ENCODE data around the gene NPFFR2. TPM values are rescaled to one million over a fixed set of nuclear protein-coding genes. Genes with fewer than 3 reads are reported as not detected.
"Not testable (repeated sequence)": the region's sequence is repeated elsewhere in the genome, so short reads cannot be mapped to it uniquely, and the experiment has no call there.

The NPFFR2 gene
- total RNA-seq = not detected
- long read RNA-seq = 0 reads

GRCh38 chr4:72031868-72032608, at the start of gene NPFFR2:
Gene NPFFR2, plus strand, starts transcription at chr4:72032000. Its CDS starts 96,592 bp downstream, at chr4:72128592.
- DNase-seq (peak; percentile 24), ATAC-seq (peak in 1 of 2 donors; percentile 84)
- intact Hi-C loops (cut with DNase I) = no loop called here

DNA sequence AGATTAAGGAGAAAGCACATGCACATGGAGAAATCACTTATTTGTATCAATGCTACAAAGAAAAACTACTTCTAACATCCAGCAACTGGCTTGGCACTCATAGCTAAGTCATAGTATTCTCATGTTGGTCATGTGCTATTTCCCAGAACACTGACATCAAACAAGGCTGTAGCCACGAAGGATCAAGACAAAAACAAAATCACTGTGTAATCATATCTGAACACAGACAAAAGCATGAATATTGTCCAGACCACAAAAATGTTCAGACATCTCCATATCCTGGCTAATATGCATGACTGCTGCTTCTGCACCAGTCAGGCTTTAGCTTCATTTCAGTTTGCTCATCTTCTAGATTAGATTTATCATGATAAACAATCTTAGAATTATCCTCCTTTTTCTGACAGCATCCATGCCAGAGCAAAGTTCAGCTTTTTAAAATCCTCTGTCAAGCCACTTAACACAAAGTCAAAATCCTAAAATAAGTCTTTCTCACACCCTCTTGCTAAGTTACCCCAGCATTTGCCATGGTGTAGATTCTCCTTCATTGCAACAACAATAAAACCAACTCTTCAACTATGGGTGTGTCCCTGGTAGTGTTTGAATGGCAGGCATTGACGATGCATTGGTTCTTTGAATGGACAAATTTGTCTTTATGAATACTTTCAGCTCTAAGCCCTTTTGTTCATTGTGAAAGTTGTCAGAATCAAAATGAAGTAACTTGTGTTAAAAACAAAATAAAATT, 39.1 kb upstream of the NPFFR2 start:
- intact Hi-C loops (cut with DNase I) = no loop called here
- ATAC-seq (no peak), DNase-seq (no peak)

DNA sequence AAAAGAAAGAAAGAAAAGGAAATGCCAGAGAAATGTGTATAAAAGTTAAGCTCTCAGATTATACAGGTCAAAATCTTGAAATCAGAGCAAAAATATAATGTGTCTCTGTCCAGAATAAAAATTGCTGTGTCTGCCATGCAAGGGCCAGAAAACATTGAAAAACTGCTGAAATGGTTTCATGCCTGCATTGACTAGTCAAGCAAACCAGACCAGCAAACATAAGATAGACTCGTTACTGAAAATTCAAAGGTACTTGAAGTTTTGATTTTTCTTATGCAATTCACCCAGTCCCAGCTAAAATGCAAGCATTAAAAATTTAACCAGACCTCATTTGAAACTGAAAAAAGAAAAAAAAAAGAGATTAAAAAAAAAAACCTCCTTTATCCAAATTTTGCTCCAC, 37.2 kb upstream of the NPFFR2 start:
- no peak for DNase-seq
- ATAC-seq = no peak
- intact Hi-C loops (cut with DNase I) = no loop called here

DNA sequence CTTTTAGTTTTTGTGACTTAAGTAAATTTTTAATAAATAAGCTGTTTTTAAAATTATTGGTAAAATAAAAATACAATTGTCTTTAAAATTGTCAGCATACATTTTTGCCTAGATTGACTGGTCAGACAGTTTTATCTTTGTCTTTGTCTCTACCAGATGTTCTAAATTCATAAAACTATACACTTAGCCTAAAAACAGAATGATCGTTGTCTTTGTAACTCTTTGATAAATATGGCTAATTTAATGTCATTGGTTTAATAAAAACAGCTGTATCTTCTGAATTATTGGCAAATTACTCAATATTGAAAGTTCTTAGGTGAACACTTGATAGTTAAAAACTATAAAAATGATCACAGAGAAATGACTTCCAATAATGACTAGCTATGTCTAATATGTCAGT, 36.5 kb upstream of the NPFFR2 start:
- intact Hi-C loops (cut with DNase I) = no loop called here
- DNase-seq = no peak
- no peak for ATAC-seq

- ATAC-seq (peak in 1 of 2 donors; percentile 42), DNase-seq (no peak)
- intact Hi-C loops (cut with DNase I) = no loop called here
Observed at GRCh38 chr4:72006586-72006985, 25.2 kb upstream of the NPFFR2 start.

GRCh38 chr4:72011906-72012305, 19.9 kb upstream of the NPFFR2 start:
- intact Hi-C loops (cut with DNase I) = no loop called here
- DNase-seq = no peak
- no peak for ATAC-seq

- DNase-seq (no peak), ATAC-seq (no peak)
- intact Hi-C loops (cut with DNase I) = no loop called here
Observed at GRCh38 chr4:72016011-72016410, 15.8 kb upstream of the NPFFR2 start.

- intact Hi-C loops (cut with DNase I) = no loop called here
- no peak for DNase-seq
- no peak for ATAC-seq
Observed at GRCh38 chr4:72019688-72020087, 12.1 kb upstream of the NPFFR2 start.

GRCh38 chr4:72022553-72022952, 9.2 kb upstream of the NPFFR2 start:
- ATAC-seq = no peak
- DNase-seq = no peak
- intact Hi-C loops (cut with DNase I) = no loop called here

GRCh38 chr4:72055566-72055965, 23.8 kb downstream of the NPFFR2 start:
- intact Hi-C loops (cut with DNase I) = no loop called here
- no peak for ATAC-seq

GRCh38 chr4:72063726-72064125, 31.9 kb downstream of the NPFFR2 start:
- DNase-seq = no peak
- no peak for ATAC-seq
- intact Hi-C loops (cut with DNase I) = no loop called here

More at GRCh38 chr4:72055566-72055965, 23.8 kb downstream of the NPFFR2 start:
- DNase-seq = no peak

GRCh38 chr4:72067051-72067450, 35.3 kb downstream of the NPFFR2 start:
- no peak for DNase-seq
- no peak for ATAC-seq
- intact Hi-C loops (cut with DNase I) = no loop called here

- DNase-seq = no peak
- ATAC-seq = no peak
- intact Hi-C loops (cut with DNase I) = no loop called here
Observed at GRCh38 chr4:72073816-72074215, 42.0 kb downstream of the NPFFR2 start.

GRCh38 chr4:72076562-72076961, 44.8 kb downstream of the NPFFR2 start:
- DNase-seq (no peak), ATAC-seq (peak in 1 of 2 donors; percentile 63)
- intact Hi-C loops (cut with DNase I) = no loop called here

DNA sequence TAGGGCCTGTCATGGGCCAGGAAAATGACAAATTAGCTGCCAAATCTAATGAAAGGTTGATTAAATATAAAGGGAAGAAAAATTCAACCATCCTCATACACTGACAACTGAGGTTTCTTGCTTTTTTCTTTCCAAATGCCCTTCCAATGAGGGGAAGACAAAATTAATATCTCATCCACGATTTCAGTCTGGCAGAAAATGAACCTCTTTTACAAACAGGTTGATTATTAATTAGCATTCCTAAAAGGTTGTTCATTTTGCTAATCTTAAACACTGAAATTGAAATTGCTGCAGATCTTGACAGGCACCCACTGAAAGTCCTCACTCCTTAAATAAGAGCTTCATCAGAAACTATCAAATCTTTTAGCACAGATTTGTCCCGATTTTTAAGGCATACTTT, 45.5 kb downstream of the NPFFR2 start:
- intact Hi-C loops (cut with DNase I) = no loop called here
- DNase-seq = no peak
- ATAC-seq = no peak

DNA sequence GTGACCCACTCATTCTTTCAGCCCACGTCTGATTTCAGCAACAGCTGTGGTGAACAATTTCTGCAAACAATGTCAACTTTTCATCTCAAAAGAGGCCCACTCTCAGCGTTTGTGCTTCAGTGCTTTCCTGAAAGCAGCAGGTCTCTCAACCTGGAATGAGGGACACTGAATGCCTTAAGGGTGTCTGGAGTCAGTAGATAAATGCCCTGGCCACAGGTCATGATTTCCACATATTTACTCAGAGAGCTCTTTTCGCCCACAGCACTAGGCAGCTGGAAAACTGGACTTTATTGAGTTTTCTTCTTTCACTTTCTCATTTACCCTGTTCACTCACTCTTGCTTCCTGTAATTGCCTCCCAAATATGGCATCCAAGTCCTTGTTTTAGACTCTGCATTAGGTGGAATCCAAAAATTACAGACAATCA, 52.8 kb downstream of the NPFFR2 start:
- peak in 1 of 2 donors; percentile 59 for ATAC-seq

DNA sequence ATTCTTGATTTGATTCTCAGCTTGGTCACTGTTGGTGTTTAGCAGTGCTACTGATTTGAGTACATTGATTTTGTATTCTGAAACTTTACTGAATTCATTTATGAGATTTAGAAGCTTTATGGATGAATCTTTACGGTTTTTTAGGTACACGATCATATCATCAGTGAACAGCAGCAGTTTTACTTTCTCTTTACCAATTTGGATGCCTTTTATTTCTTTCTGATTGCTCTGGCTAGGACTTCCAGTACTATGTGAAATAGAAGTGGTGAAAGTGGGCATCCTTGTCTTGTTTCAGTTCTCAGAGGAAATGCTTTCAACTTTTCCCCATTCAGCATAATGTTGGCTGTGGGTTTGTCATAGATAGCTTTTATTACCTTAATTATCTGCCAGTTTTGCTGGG, 58.8 kb downstream of the NPFFR2 start:
- ATAC-seq; intact Hi-C loops (cut with DNase I): not testable (repeated sequence)

More for the DNA sequence above, 52.8 kb downstream of the NPFFR2 start:
- intact Hi-C loops (cut with DNase I) = no loop called here
- DNase-seq = no peak

GRCh38 chr4:72094059-72094797, 62.4 kb downstream of the NPFFR2 start:
- intact Hi-C loops (cut with DNase I) = no loop called here
- ATAC-seq = no peak

More for the DNA sequence above, 58.8 kb downstream of the NPFFR2 start:
- DNase-seq = not testable (repeated sequence)

DNA sequence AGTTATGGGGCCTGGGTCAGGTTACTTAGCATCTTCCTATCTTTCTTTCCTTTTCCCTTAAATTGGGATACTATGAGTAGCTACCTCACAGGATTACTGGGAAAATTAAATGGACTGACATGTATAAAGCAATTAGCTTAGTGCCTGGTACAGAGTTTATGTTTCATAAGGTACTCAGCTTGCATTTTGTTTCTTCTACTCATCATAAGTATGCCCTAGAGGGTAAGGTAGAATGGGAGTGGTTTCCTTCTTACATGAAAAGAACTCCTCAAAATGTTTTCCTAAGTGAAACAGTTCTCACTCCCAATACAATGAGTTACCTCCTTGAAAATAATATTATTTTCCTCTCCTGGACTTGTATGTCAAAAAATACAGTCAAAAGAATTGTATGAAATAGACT, 75.7 kb downstream of the NPFFR2 start:
- DNase-seq (no peak), ATAC-seq (no peak)

More at GRCh38 chr4:72094059-72094797, 62.4 kb downstream of the NPFFR2 start:
- DNase-seq = no peak

GRCh38 chr4:72109364-72109763, 77.6 kb downstream of the NPFFR2 start:
- intact Hi-C loops (cut with DNase I) = no loop called here
- ATAC-seq (no peak), DNase-seq (no peak)

More for the DNA sequence above, 75.7 kb downstream of the NPFFR2 start:
- intact Hi-C loops (cut with DNase I) = no loop called here

All from left cardiac atrium (tissue), 4 donors.